ENCODE measurements around the gene CIT. TPM values are rescaled to one million over a fixed set of nuclear protein-coding genes. Genes with fewer than 3 reads are reported as not detected.

Gene CIT
- total RNA-seq, 1 donor from 2014 or later, result 20.6 TPM

DNA sequence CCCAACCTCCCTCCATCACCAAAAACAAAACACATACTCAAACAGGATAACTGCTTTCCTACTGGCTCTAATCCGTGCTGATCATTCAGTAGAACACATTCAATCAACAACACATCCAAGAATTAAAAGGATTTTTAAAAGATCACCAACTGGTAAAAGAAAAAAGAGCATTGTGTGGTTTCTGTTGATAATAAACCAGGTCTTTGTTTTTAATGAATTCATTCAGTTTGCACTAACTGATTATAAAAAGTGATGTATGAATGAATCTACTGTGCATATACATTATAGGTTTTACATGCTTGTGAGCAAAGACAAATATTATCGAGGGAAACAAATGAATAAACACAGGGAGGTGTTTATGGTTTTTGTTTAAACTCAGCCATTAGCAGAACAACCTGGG, 55.1 kb downstream of the CIT start:
- no peak for TF ChIP-seq POLR2AphosphoS5 (IDR thresholded peaks at IDR 0.05; ENCODE audit: insufficient read depth in 1 of 2, low read depth in 1 of 2)
- TF ChIP-seq POLR2A (IDR thresholded peaks at IDR 0.05), result no peak
- TF ChIP-seq, protein P1, sequence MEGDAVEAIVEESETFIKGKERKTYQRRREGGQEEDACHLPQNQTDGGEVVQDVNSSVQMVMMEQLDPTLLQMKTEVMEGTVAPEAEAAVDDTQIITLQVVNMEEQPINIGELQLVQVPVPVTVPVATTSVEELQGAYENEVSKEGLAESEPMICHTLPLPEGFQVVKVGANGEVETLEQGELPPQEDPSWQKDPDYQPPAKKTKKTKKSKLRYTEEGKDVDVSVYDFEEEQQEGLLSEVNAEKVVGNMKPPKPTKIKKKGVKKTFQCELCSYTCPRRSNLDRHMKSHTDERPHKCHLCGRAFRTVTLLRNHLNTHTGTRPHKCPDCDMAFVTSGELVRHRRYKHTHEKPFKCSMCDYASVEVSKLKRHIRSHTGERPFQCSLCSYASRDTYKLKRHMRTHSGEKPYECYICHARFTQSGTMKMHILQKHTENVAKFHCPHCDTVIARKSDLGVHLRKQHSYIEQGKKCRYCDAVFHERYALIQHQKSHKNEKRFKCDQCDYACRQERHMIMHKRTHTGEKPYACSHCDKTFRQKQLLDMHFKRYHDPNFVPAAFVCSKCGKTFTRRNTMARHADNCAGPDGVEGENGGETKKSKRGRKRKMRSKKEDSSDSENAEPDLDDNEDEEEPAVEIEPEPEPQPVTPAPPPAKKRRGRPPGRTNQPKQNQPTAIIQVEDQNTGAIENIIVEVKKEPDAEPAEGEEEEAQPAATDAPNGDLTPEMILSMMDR (IDR thresholded peaks at IDR 0.05), result no peak
- Histone ChIP-seq H3K27me3 (no peaks in the 10 kb centered on the region), H3K4me1 (no peaks in the 10 kb centered on the region), H3K9me3 (no peaks in the 10 kb centered on the region), H3K27ac (no peak overlapping the region), H3K36me3 (no peaks in the 10 kb centered on the region), H3K4me3 (no peak overlapping the region)
- DNase-seq (ENCODE audit: extremely low spot score in 2 of 2), result no peak
- intact Hi-C loops (cut with DNase I), result no loop called here

GRCh38 chr12:119819322-119819721, 57.8 kb downstream of the CIT start:
- no peak for DNase-seq (ENCODE audit: extremely low spot score in 2 of 2)
- intact Hi-C loops (cut with DNase I), result no loop called here
- no peaks in the 10 kb centered on the region for H3K9me3 ChIP-seq
- no peak for TF ChIP-seq POLR2AphosphoS5 (IDR thresholded peaks at IDR 0.05; ENCODE audit: insufficient read depth in 1 of 2, low read depth in 1 of 2)
- TF ChIP-seq, protein P1 (IDR thresholded peaks at IDR 0.05), result no peak
- TF ChIP-seq POLR2A (IDR thresholded peaks at IDR 0.05), result no peak
- no peak overlapping the region for H3K4me3 ChIP-seq
- no peaks in the 10 kb centered on the region for H3K36me3 ChIP-seq
- no peaks in the 10 kb centered on the region for H3K4me1 ChIP-seq
- H3K27ac ChIP-seq, result no peak overlapping the region
- H3K27me3 ChIP-seq, result no peaks in the 10 kb centered on the region

- Histone ChIP-seq H3K4me3 (no peak overlapping the region), H3K4me1 (no peaks in the 10 kb centered on the region), H3K36me3 (no peaks in the 10 kb centered on the region), H3K27ac (no peak overlapping the region), H3K27me3 (no peaks in the 10 kb centered on the region), H3K9me3 (no peaks in the 10 kb centered on the region)
- intact Hi-C loops (cut with DNase I), result no loop called here
- no peak for TF ChIP-seq POLR2A (IDR thresholded peaks at IDR 0.05)
- TF ChIP-seq, protein P1 (IDR thresholded peaks at IDR 0.05), result no peak
- DNase-seq (ENCODE audit: extremely low spot score in 2 of 2), result no peak
These were observed 59.4 kb downstream of the CIT start for GRCh38 chr12:119817546-119818343.

DNA sequence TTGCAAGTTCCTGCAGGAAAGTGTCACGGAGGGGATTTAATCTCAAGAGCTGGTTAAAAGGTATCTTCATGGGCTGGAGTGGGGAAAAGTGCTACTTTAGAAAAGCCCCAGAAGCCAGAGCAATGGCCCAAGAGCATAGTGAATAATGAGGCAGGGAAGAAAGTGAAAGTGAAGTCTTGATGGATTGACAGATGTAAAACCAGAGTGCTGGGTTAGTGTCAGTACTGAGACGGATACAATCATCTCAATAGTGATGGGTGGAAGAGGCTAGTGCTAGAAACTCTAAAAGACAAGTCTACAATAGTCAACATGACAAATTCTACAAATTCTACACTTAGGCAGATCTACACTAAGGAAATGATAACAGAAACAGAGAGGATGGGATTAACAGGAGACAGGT, 68.1 kb downstream of the CIT start:
- TF ChIP-seq, protein P1 (IDR thresholded peaks at IDR 0.05), result no peak
- no peak for TF ChIP-seq POLR2A (IDR thresholded peaks at IDR 0.05)
- TF ChIP-seq POLR2AphosphoS5 (IDR thresholded peaks at IDR 0.05; ENCODE audit: insufficient read depth in 1 of 2, low read depth in 1 of 2), result no peak
- no peaks in the 10 kb centered on the region for H3K9me3 ChIP-seq
- no peak overlapping the region for H3K27ac ChIP-seq
- H3K4me3 ChIP-seq, result no peak overlapping the region
- peaks cover 8% of the 10 kb centered on the region for H3K4me1 ChIP-seq
- H3K27me3 ChIP-seq, result no peaks in the 10 kb centered on the region
- no peak for DNase-seq (ENCODE audit: extremely low spot score in 2 of 2)
- H3K36me3 ChIP-seq, result no peaks in the 10 kb centered on the region
- intact Hi-C loops (cut with DNase I), result no loop called here

DNA sequence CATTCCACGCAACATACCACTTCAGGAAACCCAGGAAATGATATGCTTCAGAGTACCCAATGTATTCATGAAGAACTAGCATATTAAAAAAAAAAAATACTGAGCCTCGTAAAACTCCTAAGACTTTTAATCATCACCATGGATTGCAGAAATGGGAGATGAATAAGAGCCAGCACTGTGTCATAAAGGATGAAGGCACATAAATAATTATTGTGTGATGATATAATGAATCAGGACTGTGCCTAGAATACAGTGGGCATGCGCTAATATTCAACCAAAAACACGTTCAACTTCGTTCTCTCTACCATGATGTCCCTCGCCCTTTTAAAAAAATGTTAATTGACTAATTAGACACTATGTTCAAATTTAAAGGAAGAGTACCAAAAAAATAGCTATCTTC, 68.7 kb downstream of the CIT start:
- H3K27me3 ChIP-seq, result no peaks in the 10 kb centered on the region
- H3K27ac ChIP-seq, result no peak overlapping the region
- H3K4me3 ChIP-seq, result no peak overlapping the region
- H3K9me3 ChIP-seq, result no peaks in the 10 kb centered on the region
- TF ChIP-seq, protein P1 (IDR thresholded peaks at IDR 0.05), result no peak
- peak in 1 of 2 donors; percentile 33 for TF ChIP-seq POLR2AphosphoS5 (IDR thresholded peaks at IDR 0.05; ENCODE audit: insufficient read depth in 1 of 2, low read depth in 1 of 2)
- intact Hi-C loops (cut with DNase I), result no loop called here
- no peak for DNase-seq (ENCODE audit: extremely low spot score in 2 of 2)
- H3K4me1 ChIP-seq, result peaks cover 13% of the 10 kb centered on the region
- H3K36me3 ChIP-seq, result no peaks in the 10 kb centered on the region

Data from vagina (tissue), 2 donors.